Sigmoid colon (tissue), 7 donors: ENCODE results near the gene MLLT6. TPM values are rescaled to one million over a fixed set of nuclear protein-coding genes. Genes with fewer than 3 reads are reported as not detected.

ENCODE experiments used
- DNase-seq: peaks from one replicate; pipeline ENCODE4 v3.0.0-alpha.2; 2019
- H3K27ac ChIP-seq, 4 donors: fragments of 200-600 bp; sonication (generic); one replicate each; pipeline ENCODE4 v1.5.1; 2016 to 2019; ENCODE audit warnings: mild to moderate bottlenecking in 1 of 4
- H3K27me3 ChIP-seq, 3 donors: fragments of 200-600 bp; sonication (generic); one replicate each; pipeline ENCODE4 v1.5.1; 2019; ENCODE audit warnings: mild to moderate bottlenecking in 1 of 3
- H3K36me3 ChIP-seq, 4 donors: fragments of 200-600 bp; sonication (generic); one replicate each; pipeline ENCODE4 v1.5.1; 2016 to 2019
- H3K4me1 ChIP-seq, 4 donors: fragments of 200-600 bp; sonication (generic); one replicate each; pipeline ENCODE4 v1.5.1; 2017 to 2019
- H3K4me3 ChIP-seq, 4 donors: fragments of 200-600 bp; sonication (generic); one replicate each; pipeline ENCODE4 v1.5.1; 2017 to 2019; ENCODE audit warnings: mild to moderate bottlenecking in 2 of 4, moderate library complexity in 1 of 4
- H3K9me3 ChIP-seq, 4 donors: fragments of 200-600 bp in 3 of 4; sonication (generic) in 3 of 4; one replicate each; pipeline versions ENCODE4 v1.5.1 to v1.6.1; 2013 to 2019
- EP300 ChIP-seq, 4 donors: sonication (generic); formaldehyde crosslinking; IDR thresholded peaks; one replicate each; pipeline ENCODE4 v1.6.1; 2017; ENCODE audit warnings: antibody characterized with exemption in 4 of 4
- POLR2A ChIP-seq, 2 donors: fragments of 450-650 bp; IDR thresholded peaks; one replicate each; pipeline ENCODE4 v1.6.1; 2016; ENCODE audit warnings: antibody characterized with exemption in 2 of 2, mild to moderate bottlenecking in 2 of 2, moderate library complexity in 2 of 2
- POLR2AphosphoS5 ChIP-seq, 4 donors: sonication (generic); formaldehyde crosslinking; IDR thresholded peaks; one replicate each; pipeline ENCODE4 v1.6.1; 2017; ENCODE audit warnings: antibody characterized with exemption in 4 of 4
- WGBS, 2 donors: extraction: QIAGEN DNeasy Blood & Tissue Kit; methylation state at CpG; one replicate each; pipeline ENCODE4 v1.1.7; 2013; 5-methylcytosine and 5-hydroxymethylcytosine counted together
- intact Hi-C: fragments of 100-400 bp; cut with DNase I; formaldehyde crosslinking; loops from one replicate; pipeline ENCODE4 v1.15.1; 2023
- polyA plus RNA-seq, 3 donors: library from polyadenylated mRNA; stranded (reverse); fragments of 200-250 nt; gene quantifications; one replicate each; pipeline ENCODE4 v1.2.3, GENCODE V29; 2013
- total RNA-seq, 4 donors: library from RNA; depleted of rRNA; stranded (reverse); fragments of >200 nt; gene quantifications; one replicate each; pipeline ENCODE4 v1.1.0, GENCODE V29; 2016
- TF ChIP-seq, protein P1 (sequence below), 4 experiments: fragments of 450-650 bp in 3 of 4; fragments of 200-600 bp in 1 of 4; IDR thresholded peaks; one replicate each; pipeline ENCODE4 v1.5.1; 2016 to 2019; ENCODE audit warnings: antibody characterized with exemption in 4 of 4, mild to moderate bottlenecking in 3 of 4, moderate library complexity in 2 of 4
- donor health status: healthy with polysubstance abuse.
- donor health status: Bipolar disorder and iron deficiency.
- donor health status: healthy.

The MLLT6 gene
- total and polyA plus RNA-seq, 7 donors, result 15.3 to 90.3 (median 51.5) TPM

DNA sequence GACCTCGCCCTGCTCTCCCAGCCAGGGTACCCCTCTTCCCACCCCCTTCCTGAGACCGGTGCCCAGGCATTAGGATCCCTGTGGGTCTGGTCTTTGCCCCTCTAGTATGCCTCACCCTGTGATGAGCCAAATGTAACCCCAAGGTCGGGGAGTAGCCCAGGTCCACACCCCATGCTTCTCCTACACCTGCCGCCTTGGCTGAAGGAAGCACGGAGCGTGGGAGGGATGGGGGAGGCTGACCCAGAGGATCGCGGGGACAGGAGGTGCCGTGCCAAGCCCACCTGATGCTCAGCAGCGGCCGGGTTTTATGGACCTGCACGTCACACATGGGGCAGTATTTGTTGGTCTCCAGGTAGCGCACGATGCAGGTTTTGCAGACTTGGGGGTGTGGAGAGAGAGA, 34.2 kb downstream of the MLLT6 start:
- 19 to 69% methylated on average over 14 of the region's 14 CpGs for WGBS, 2 donors
- Histone ChIP-seq H3K9me3 (no peaks in the 10 kb centered on the region), H3K4me1 (peaks cover 0 to 49% (median 33%) of the 10 kb centered on the region in 4 donors), H3K27ac (no peak overlapping the region), H3K4me3 (no peak overlapping the region), H3K27me3 (no peaks in the 10 kb centered on the region), H3K36me3 (peaks cover 0 to 48% (median 13%) of the 10 kb centered on the region in 4 donors)
- intact Hi-C loops, result no loop called here
- no peak for TF ChIP-seq POLR2AphosphoS5 (IDR thresholded peaks at IDR 0.05)
- TF ChIP-seq EP300 (IDR thresholded peaks at IDR 0.05), result no peak
- TF ChIP-seq, protein P1, sequence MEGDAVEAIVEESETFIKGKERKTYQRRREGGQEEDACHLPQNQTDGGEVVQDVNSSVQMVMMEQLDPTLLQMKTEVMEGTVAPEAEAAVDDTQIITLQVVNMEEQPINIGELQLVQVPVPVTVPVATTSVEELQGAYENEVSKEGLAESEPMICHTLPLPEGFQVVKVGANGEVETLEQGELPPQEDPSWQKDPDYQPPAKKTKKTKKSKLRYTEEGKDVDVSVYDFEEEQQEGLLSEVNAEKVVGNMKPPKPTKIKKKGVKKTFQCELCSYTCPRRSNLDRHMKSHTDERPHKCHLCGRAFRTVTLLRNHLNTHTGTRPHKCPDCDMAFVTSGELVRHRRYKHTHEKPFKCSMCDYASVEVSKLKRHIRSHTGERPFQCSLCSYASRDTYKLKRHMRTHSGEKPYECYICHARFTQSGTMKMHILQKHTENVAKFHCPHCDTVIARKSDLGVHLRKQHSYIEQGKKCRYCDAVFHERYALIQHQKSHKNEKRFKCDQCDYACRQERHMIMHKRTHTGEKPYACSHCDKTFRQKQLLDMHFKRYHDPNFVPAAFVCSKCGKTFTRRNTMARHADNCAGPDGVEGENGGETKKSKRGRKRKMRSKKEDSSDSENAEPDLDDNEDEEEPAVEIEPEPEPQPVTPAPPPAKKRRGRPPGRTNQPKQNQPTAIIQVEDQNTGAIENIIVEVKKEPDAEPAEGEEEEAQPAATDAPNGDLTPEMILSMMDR (IDR thresholded peaks at IDR 0.05), result no peak
- TF ChIP-seq POLR2A (IDR thresholded peaks at IDR 0.05), result no peak
- no peak for DNase-seq

DNA sequence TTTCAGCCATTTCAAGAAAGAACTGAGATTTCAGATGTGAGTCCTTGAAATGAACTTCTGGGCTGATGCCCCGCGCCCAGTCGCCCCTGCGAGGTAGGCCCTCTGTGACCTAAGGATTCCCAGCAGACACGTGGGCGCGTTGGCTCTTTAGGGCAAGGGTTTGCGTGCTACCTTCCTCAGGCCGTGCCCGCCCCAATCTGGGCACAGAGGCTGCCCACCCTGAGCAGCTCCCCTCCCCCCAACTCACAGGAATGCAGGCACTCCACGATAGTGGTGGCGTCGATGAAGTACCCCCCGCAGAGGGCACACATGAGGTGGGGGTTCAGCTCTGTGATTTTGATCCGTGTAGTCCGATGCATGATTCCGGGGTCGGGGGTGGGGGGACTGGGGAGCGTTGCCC, 35.0 kb downstream of the MLLT6 start:
- no peaks in the 10 kb centered on the region for H3K27me3 ChIP-seq
- no peak overlapping the region for H3K4me3 ChIP-seq
- DNase-seq, result no peak
- H3K36me3 ChIP-seq, result peaks cover 0 to 48% (median 13%) of the 10 kb centered on the region in 4 donors
- no peak overlapping the region for H3K27ac ChIP-seq
- no peaks in the 10 kb centered on the region for H3K9me3 ChIP-seq
- intact Hi-C loops, result no loop called here
- WGBS, 2 donors, result 82 to 91% methylated on average over 19 of the region's 19 CpGs
- H3K4me1 ChIP-seq, result peaks cover 0 to 49% (median 32%) of the 10 kb centered on the region in 4 donors
- TF ChIP-seq, protein P1 (IDR thresholded peaks at IDR 0.05), result no peak
- TF ChIP-seq POLR2AphosphoS5 (IDR thresholded peaks at IDR 0.05) (no peak), POLR2A (IDR thresholded peaks at IDR 0.05) (no peak), EP300 (IDR thresholded peaks at IDR 0.05) (no peak)

DNA sequence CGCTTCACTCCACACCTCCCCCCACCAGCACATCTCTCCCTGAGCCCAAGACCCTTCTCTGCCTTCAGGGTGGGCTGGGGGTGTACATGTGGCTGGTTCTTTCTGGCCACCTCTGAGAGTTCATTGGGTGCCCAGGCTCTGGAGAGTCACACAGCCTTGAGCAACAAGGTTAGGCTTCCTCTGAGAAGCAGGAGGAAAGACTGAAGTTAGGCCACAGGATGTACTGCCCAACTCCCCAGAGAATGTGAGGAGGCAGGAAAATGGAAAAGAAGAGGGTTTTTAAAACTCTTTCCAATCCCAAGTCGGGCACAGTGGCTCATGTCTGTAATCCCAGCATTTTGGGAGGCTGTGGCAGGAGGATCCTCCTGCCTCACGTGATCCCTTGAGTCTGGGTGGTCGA, 35.7 kb downstream of the MLLT6 start:
- Histone ChIP-seq H3K36me3 (peaks cover 0 to 42% (median 12%) of the 10 kb centered on the region in 4 donors), H3K9me3 (no peaks in the 10 kb centered on the region), H3K27ac (peak overlapping the region in 3 of 4 donors; percentile 84 to 88 (median 86)), H3K4me1 (peaks cover 0 to 45% (median 30%) of the 10 kb centered on the region in 4 donors), H3K4me3 (no peak overlapping the region), H3K27me3 (no peaks in the 10 kb centered on the region)
- WGBS, 2 donors, result 67 to 81% methylated on average over 4 of the region's 4 CpGs
- TF ChIP-seq EP300 (IDR thresholded peaks at IDR 0.05), result no peak
- TF ChIP-seq POLR2A (IDR thresholded peaks at IDR 0.05), result no peak
- no peak for TF ChIP-seq POLR2AphosphoS5 (IDR thresholded peaks at IDR 0.05)
- TF ChIP-seq, protein P1 (IDR thresholded peaks at IDR 0.05), result no peak
- intact Hi-C loops, result no loop called here
- DNase-seq, result no peak

DNA sequence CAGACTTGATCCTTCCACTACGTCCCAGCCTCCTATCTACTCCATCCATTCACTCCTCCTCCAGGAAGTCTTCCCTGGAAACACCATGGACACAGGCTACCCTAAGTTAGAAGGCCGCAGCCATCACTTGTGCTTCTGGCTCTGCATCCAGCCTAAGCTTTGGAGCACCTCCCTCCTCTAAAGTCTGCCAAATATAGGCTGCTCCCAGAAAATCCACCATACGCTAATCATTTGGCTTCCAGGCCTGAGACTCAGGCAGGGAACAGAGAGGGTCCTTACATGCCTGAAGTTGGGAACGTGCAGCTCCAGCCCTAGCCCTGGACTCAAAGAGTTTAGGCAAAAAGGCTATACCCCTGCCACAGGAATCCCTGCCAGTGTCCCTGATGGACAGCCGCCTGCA, 36.4 kb downstream of the MLLT6 start:
- peaks cover 0 to 51% (median 33%) of the 10 kb centered on the region in 4 donors for H3K4me1 ChIP-seq
- peaks cover 0 to 35% (median 9%) of the 10 kb centered on the region in 4 donors for H3K36me3 ChIP-seq
- intact Hi-C loops, result no loop called here
- peak overlapping the region; percentile 80 to 88 (median 85) for H3K27ac ChIP-seq
- H3K27me3 ChIP-seq, result no peaks in the 10 kb centered on the region
- no peak for DNase-seq
- TF ChIP-seq, protein P1 (IDR thresholded peaks at IDR 0.05), result no peak
- TF ChIP-seq POLR2A (IDR thresholded peaks at IDR 0.05) (no peak), POLR2AphosphoS5 (IDR thresholded peaks at IDR 0.05) (no peak), EP300 (IDR thresholded peaks at IDR 0.05) (no peak)
- no peaks in the 10 kb centered on the region for H3K9me3 ChIP-seq
- WGBS, 2 donors, result 42 to 74% methylated on average over 5 of the region's 5 CpGs
- no peak overlapping the region for H3K4me3 ChIP-seq

DNA sequence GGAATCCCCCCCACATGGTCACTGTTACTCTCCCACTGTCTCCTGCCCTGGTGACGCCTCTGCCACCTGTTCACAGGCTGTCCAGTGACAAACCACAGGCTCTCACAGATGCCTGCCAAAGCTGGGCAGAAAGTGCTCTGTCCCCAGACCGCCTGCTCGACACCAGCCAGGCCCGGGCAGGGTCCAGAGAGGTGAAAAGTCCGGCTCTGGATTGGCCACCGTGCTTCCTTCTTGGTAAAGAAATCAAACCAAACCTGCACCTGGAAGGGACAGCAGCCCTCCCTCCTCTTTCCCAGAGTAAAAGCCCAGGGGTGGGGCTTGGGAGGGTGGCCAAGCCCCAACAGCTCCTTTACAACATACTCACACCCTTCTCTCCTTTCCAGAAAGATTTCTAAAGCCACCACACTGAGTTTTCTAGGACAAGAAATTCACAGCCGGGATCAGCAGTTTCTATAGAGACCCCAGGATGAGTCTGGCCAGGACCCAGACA, 36.9 kb downstream of the MLLT6 start:
- H3K9me3 ChIP-seq, result no peaks in the 10 kb centered on the region
- intact Hi-C loops, result no loop called here
- 6 to 51% methylated on average over 7 of the region's 7 CpGs for WGBS, 2 donors
- peak; percentile 82 for DNase-seq
- H3K36me3 ChIP-seq, result peaks cover 0 to 32% (median 9%) of the 10 kb centered on the region in 4 donors
- H3K27me3 ChIP-seq, result no peaks in the 10 kb centered on the region
- peaks cover 0 to 56% (median 38%) of the 10 kb centered on the region in 4 donors for H3K4me1 ChIP-seq
- no peak overlapping the region for H3K4me3 ChIP-seq
- H3K27ac ChIP-seq, result peak overlapping the region; percentile 80 to 88 (median 85)
- TF ChIP-seq, protein P1 (IDR thresholded peaks at IDR 0.05), result no peak
- no peak for TF ChIP-seq POLR2A (IDR thresholded peaks at IDR 0.05)
- TF ChIP-seq POLR2AphosphoS5 (IDR thresholded peaks at IDR 0.05), result no peak
- TF ChIP-seq EP300 (IDR thresholded peaks at IDR 0.05), result no peak
